ENCODE results near the gene ATOX1. TPM values are rescaled to one million over a fixed set of nuclear protein-coding genes. Genes with fewer than 3 reads are reported as not detected.
A peak's percentile ranks its signal among the peaks of the same experiment; 100 is the strongest.

ATOX1 gene
- polyA plus RNA-seq, 1 of the 3 experiments (the other 2 are of a cell fraction), result 497 TPM

GRCh38 chr5:151733358-151734063 lies 24.9 kb downstream of the ATOX1 start (continued):
- TF ChIP-seq, protein P1, sequence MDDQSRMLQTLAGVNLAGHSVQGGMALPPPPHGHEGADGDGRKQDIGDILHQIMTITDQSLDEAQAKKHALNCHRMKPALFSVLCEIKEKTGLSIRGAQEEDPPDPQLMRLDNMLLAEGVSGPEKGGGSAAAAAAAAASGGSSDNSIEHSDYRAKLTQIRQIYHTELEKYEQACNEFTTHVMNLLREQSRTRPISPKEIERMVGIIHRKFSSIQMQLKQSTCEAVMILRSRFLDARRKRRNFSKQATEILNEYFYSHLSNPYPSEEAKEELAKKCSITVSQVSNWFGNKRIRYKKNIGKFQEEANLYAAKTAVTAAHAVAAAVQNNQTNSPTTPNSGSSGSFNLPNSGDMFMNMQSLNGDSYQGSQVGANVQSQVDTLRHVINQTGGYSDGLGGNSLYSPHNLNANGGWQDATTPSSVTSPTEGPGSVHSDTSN (IDR thresholded peaks at IDR 0.05), result peak; percentile 85
- TF ChIP-seq FOXJ3 (CRISPR knock-in tag; IDR thresholded peaks at IDR 0.05) (no peak), RXRA (IDR thresholded peaks at IDR 0.05; ENCODE audit: borderline replicate concordance, low read depth) (peak; percentile 36; the same call in 1 of the 2 replicates), TEAD4 (IDR thresholded peaks at IDR 0.05; ENCODE audit: borderline replicate concordance, insufficient read depth) (peak; percentile 25; the same call in 1 of the 2 replicates), RCOR1 (IDR thresholded peaks at IDR 0.05; ENCODE audit: low read length) (no peak), CTCF (IDR thresholded peaks at IDR 0.05) (no peak), EZH2phosphoT487 (IDR thresholded peaks at IDR 0.05; ENCODE audit: borderline replicate concordance, low read depth) (no peak), EP300 (IDR thresholded peaks at IDR 0.05; ENCODE audit: borderline replicate concordance in 1 of 2, low read depth in 1 of 2, low read length in 1 of 2) (peak in 1 of 2 experiments; percentile 82; a peak in 2 of 4 replicates), RFX5 (IDR thresholded peaks at IDR 0.05; ENCODE audit: low read length) (no peak), FOSL2 (IDR thresholded peaks at IDR 0.05; ENCODE audit: borderline replicate concordance, low read depth) (peak; percentile 66; the same call in 1 of the 2 replicates), YY1 (IDR thresholded peaks at IDR 0.05; ENCODE audit: low read depth) (no peak; the same call in 1 of the 2 replicates)
- TF ChIP-seq, protein P2, sequence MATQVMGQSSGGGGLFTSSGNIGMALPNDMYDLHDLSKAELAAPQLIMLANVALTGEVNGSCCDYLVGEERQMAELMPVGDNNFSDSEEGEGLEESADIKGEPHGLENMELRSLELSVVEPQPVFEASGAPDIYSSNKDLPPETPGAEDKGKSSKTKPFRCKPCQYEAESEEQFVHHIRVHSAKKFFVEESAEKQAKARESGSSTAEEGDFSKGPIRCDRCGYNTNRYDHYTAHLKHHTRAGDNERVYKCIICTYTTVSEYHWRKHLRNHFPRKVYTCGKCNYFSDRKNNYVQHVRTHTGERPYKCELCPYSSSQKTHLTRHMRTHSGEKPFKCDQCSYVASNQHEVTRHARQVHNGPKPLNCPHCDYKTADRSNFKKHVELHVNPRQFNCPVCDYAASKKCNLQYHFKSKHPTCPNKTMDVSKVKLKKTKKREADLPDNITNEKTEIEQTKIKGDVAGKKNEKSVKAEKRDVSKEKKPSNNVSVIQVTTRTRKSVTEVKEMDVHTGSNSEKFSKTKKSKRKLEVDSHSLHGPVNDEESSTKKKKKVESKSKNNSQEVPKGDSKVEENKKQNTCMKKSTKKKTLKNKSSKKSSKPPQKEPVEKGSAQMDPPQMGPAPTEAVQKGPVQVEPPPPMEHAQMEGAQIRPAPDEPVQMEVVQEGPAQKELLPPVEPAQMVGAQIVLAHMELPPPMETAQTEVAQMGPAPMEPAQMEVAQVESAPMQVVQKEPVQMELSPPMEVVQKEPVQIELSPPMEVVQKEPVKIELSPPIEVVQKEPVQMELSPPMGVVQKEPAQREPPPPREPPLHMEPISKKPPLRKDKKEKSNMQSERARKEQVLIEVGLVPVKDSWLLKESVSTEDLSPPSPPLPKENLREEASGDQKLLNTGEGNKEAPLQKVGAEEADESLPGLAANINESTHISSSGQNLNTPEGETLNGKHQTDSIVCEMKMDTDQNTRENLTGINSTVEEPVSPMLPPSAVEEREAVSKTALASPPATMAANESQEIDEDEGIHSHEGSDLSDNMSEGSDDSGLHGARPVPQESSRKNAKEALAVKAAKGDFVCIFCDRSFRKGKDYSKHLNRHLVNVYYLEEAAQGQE (IDR thresholded peaks at IDR 0.05; ENCODE audit: low read depth, low read length), result 0 out of 2 replicates have a peak, but pooled peaks have one; percentile 28

DNA sequence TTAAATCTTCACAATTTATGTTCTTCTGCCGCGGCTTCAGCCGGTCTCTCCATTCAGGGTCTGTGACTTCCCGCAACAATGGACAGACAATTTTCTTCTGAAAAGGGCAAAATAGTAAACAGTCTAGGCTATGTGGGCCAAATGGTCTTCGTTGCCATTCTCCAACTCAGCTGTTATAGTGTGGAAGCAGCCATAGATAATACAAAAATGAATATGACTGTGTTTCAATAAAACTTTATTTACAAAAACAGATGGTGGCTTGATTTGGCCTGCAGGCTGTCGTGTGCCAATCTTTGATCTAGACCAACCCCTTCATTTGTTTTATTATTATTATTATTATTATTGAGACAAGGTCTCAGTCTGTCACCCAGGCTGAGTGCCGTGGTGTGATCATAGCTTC lies 28.1 kb downstream of the ATOX1 start:
- CTCF ChIA-PET, result interaction anchor here (0.6 to 17.0 kb wide), 3 partner anchors 9 to 75 kb away, joined by 3 to 375 read pairs (median 8); no protein-coding TSS in a partner anchor
- H3K79me2 ChIP-seq (ENCODE audit: insufficient read depth), result no peaks in the 10 kb centered on the region
- TF ChIP-seq USF1 (IDR thresholded peaks at IDR 0.05; ENCODE audit: borderline replicate concordance, low read depth) (no peak), GATA2 (CRISPR knock-in tag; IDR thresholded peaks at IDR 0.05) (no peak), RAD21 (IDR thresholded peaks at IDR 0.05; ENCODE audit: low read length) (no peak), MXI1 (IDR thresholded peaks at IDR 0.05; ENCODE audit: low read depth, low read length) (no peak), RCOR1 (IDR thresholded peaks at IDR 0.05; ENCODE audit: low read length) (no peak), TEAD4 (IDR thresholded peaks at IDR 0.05; ENCODE audit: borderline replicate concordance, insufficient read depth) (no peak), FOSL2 (IDR thresholded peaks at IDR 0.05; ENCODE audit: borderline replicate concordance, low read depth) (no peak), SIN3A (IDR thresholded peaks at IDR 0.05; ENCODE audit: borderline replicate concordance, low read depth, low read length) (no peak), MEF2A (IDR thresholded peaks at IDR 0.05; ENCODE audit: borderline replicate concordance, low read depth) (no peak), SMC3 (IDR thresholded peaks at IDR 0.05; ENCODE audit: low read depth, low read length) (no peak)

More for the DNA sequence above, 28.1 kb downstream of the ATOX1 start:
- Histone ChIP-seq H3K9me3 (no peaks in the 10 kb centered on the region), H3K27ac (ENCODE audit: low read depth in 2 of 2, low read length in 1 of 2) (no peak overlapping the region), H3K27me3 (ENCODE audit: insufficient read depth) (no peaks in the 10 kb centered on the region), H3K4me3 (ENCODE audit: low read depth in 2 of 2, low read length in 1 of 2) (no peak overlapping the region), H3F3A (replicated peaks; ENCODE audit: insufficient read depth) (peaks cover 12% of the 10 kb centered on the region), H3K36me3 (replicated peaks in 1 of 2; ENCODE audit: control insufficient read depth in 1 of 2, insufficient read depth in 2 of 2, low read length in 1 of 2) (no peaks in the 10 kb centered on the region), H3K4me1 (ENCODE audit: control insufficient read depth in 1 of 2, insufficient read depth in 2 of 2, low read depth in 1 of 2, low read length in 1 of 2) (peaks cover 0 to 7% of the 10 kb centered on the region in 2 experiments; a peak in 2 of 4 replicates), H4K20me1 (ENCODE audit: insufficient read depth) (no peaks in the 10 kb centered on the region), H3K4me2 (no peak overlapping the region), H3K9ac (no peak overlapping the region), H3K9me2 (no peaks in the 10 kb centered on the region), H2AFZ (ENCODE audit: low read depth) (no peak overlapping the region)
- no peak for DNase-seq
- WGBS (ENCODE audit: low lambda C conversion rate), result 82% methylated on average over 7 of the region's 7 CpGs
- POLR2A ChIA-PET, result no interaction called here

Data from SK-N-SH (cell line).